H1 (cell line): ENCODE results near the gene SPATA22. TPM values are rescaled to one million over a fixed set of nuclear protein-coding genes. Genes with fewer than 3 reads are reported as not detected.

Experiments
- CTCF ChIA-PET: fragments of 300-600 bp; sonication (Branson Sonifier 250); formaldehyde crosslinking; loops from one replicate; lab custom pipeline; 2021; ENCODE audit not compliant: partially characterized antibody; lab: Charles Lee
- POLR2A ChIA-PET: fragments of 300-600 bp; sonication (Branson Sonifier 250); formaldehyde crosslinking; loops from one replicate; lab custom pipeline; 2021; ENCODE audit warnings: inconsistent platforms; ENCODE audit not compliant: partially characterized antibody; lab: Charles Lee
- DNase-seq, 2 experiments: peaks; one replicate each; pipeline versions ENCODE4 v3.0.0 to v3.0.0-alpha.2; 2010 to 2022; ENCODE audit warnings: low spot score in 2 of 2, low read depth in 1 of 2, mixed read lengths in 1 of 2
- FAIRE-seq: peaks from 2 replicates; lab custom pipeline; 2011; peaks lifted over from hg19 to GRCh38; lab: Jason Lieb, UNC
- H2AFZ ChIP-seq: 2 replicates; pipeline ENCODE4 v1.8.1; 2012; ENCODE audit warnings: low read length, inconsistent platforms
- H2AK5ac ChIP-seq: 2 replicates; pipeline ENCODE4 v1.6.1; 2013; ENCODE audit warnings: low read depth, low read length
- H2BK120ac ChIP-seq: replicated peaks from 2 replicates; pipeline ENCODE3; 2013; ENCODE audit warnings: low read depth, low read length, inconsistent platforms
- H2BK12ac ChIP-seq: 2 replicates; pipeline ENCODE4 v1.6.1; 2013; ENCODE audit warnings: low read depth, low read length
- H2BK15ac ChIP-seq: 2 replicates; pipeline ENCODE4 v1.6.1; 2013; ENCODE audit warnings: low read length
- H2BK20ac ChIP-seq: 2 replicates; pipeline ENCODE4 v1.6.1; 2013; ENCODE audit warnings: low read length
- H2BK5ac ChIP-seq: 2 replicates; pipeline ENCODE4 v1.6.1; 2013; ENCODE audit warnings: low read depth, low read length
- H3K14ac ChIP-seq: 2 replicates; pipeline ENCODE4 v1.6.1; 2013; ENCODE audit warnings: inconsistent platforms; ENCODE audit not compliant: insufficient read length
- H3K18ac ChIP-seq: 2 replicates; pipeline ENCODE4 v1.6.1; 2013; ENCODE audit warnings: low read length; ENCODE audit errors: extremely low read depth
- H3K23ac ChIP-seq: 2 replicates; pipeline ENCODE4 v1.6.1; 2013; ENCODE audit warnings: inconsistent platforms; ENCODE audit not compliant: insufficient read length
- H3K23me2 ChIP-seq: 2 replicates; pipeline ENCODE4 v1.6.1; 2013; ENCODE audit warnings: low read depth, low read length
- H3K27ac ChIP-seq: 2 replicates; pipeline ENCODE4 v1.6.1; 2011; ENCODE audit warnings: low read depth, low read length, inconsistent platforms
- H3K27me3 ChIP-seq, 4 experiments: replicated peaks in 1 of 4; 1 replicate in 1 of 4; 2 replicates in 3 of 4; pipeline versions ENCODE4 v1.6.1 to v1.8.1; 2011 to 2013; ENCODE audit warnings: low read length in 3 of 4, mild to moderate bottlenecking in 3 of 4, inconsistent platforms in 2 of 4, mixed read lengths in 2 of 4, moderate library complexity in 1 of 4; ENCODE audit not compliant: control insufficient read depth in 3 of 4, insufficient read depth in 3 of 4; ENCODE audit errors: extremely low read depth in 1 of 4
- H3K36me3 ChIP-seq, 4 experiments: 2 replicates each; pipeline versions ENCODE4 v1.6.1 to v1.8.1; 2011 to 2013; ENCODE audit warnings: mild to moderate bottlenecking in 4 of 4, low read length in 3 of 4, moderate library complexity in 2 of 4, control low read depth in 1 of 4, inconsistent platforms in 1 of 4; ENCODE audit not compliant: insufficient read depth in 4 of 4, control insufficient read depth in 2 of 4
- H3K4ac ChIP-seq: replicated peaks from 2 replicates; pipeline ENCODE3; 2013; ENCODE audit warnings: low read length, low read depth, mixed read lengths, inconsistent platforms; ENCODE audit not compliant: insufficient read length
- H3K4me1 ChIP-seq, 4 experiments: replicated peaks in 1 of 4; 1 replicate in 1 of 4; 2 replicates in 3 of 4; pipeline versions ENCODE4 v1.6.1 to v1.8.1; 2011 to 2013; ENCODE audit warnings: low read length in 3 of 4, inconsistent platforms in 2 of 4, mixed read lengths in 1 of 4; ENCODE audit not compliant: insufficient read depth in 4 of 4, control insufficient read depth in 3 of 4
- H3K4me2 ChIP-seq, 2 experiments: 2 replicates each; pipeline versions ENCODE4 v1.6.1 to v1.8.1; 2011 to 2013; ENCODE audit warnings: low read depth in 2 of 2, low read length in 2 of 2, control low read depth in 1 of 2, inconsistent platforms in 1 of 2, mild to moderate bottlenecking in 1 of 2; ENCODE audit not compliant: insufficient read depth in 1 of 2
- H3K4me3 ChIP-seq, 4 experiments: fragments of 200-600, 300-600 bp in 1 of 4; sonication (generic), shearing (Covaris generic), sonication (Bioruptor Twin) in 1 of 4; 2 replicates each; pipeline versions ENCODE4 v1.5.1 to v1.8.1; 2011 to 2016; ENCODE audit warnings: low read length in 4 of 4, low read depth in 3 of 4, control low read depth in 2 of 4, inconsistent platforms in 2 of 4, mild to moderate bottlenecking in 2 of 4, mixed read lengths in 1 of 4, moderate library complexity in 1 of 4; ENCODE audit not compliant: insufficient read depth in 2 of 4; ENCODE audit errors: extremely low read depth in 1 of 4
- H3K56ac ChIP-seq: replicated peaks from 2 replicates; pipeline ENCODE3; 2013; ENCODE audit warnings: low read depth, mild to moderate bottlenecking, mixed read lengths, low read length, inconsistent platforms; ENCODE audit not compliant: insufficient read length
- H3K79me1 ChIP-seq: 2 replicates; pipeline ENCODE4 v1.6.1; 2013; ENCODE audit warnings: low read depth, low read length, control low read depth
- H3K79me2 ChIP-seq, 2 experiments: 2 replicates each; pipeline versions ENCODE4 v1.6.1 to v1.8.1; 2012 to 2013; ENCODE audit warnings: low read length in 2 of 2, mild to moderate bottlenecking in 2 of 2, inconsistent platforms in 1 of 2; ENCODE audit not compliant: insufficient read depth in 2 of 2, control insufficient read depth in 1 of 2
- H3K9ac ChIP-seq, 4 experiments: replicated peaks in 1 of 4; 1 replicate in 1 of 4; 2 replicates in 3 of 4; pipeline versions ENCODE4 v1.6.1 to v1.8.1; 2011 to 2013; ENCODE audit warnings: low read depth in 3 of 4, low read length in 3 of 4, control low read depth in 2 of 4, mild to moderate bottlenecking in 2 of 4, moderate library complexity in 2 of 4, inconsistent platforms in 1 of 4; ENCODE audit errors: extremely low read depth in 1 of 4
- H3K9me3 ChIP-seq, 2 experiments: 2 replicates each; pipeline versions ENCODE4 v1.6.1 to v1.8.1; 2012 to 2013; ENCODE audit warnings: mild to moderate bottlenecking in 2 of 2, moderate library complexity in 2 of 2, control low read depth in 1 of 2, inconsistent platforms in 1 of 2, low read depth in 1 of 2, low read length in 1 of 2, mixed read lengths in 1 of 2; ENCODE audit not compliant: insufficient read depth in 2 of 2
- H4K20me1 ChIP-seq, 2 experiments: replicated peaks in 1 of 2; 2 replicates each; pipeline versions ENCODE3 to v1.8.1; 2011 to 2013; ENCODE audit warnings: inconsistent platforms in 2 of 2, low read length in 2 of 2, mild to moderate bottlenecking in 1 of 2; ENCODE audit not compliant: insufficient read depth in 2 of 2, control insufficient read depth in 1 of 2
- H4K5ac ChIP-seq: 2 replicates; pipeline ENCODE4 v1.6.1; 2013; ENCODE audit warnings: low read length, low read depth, mixed read lengths, inconsistent platforms; ENCODE audit not compliant: insufficient read length
- H4K8ac ChIP-seq: 2 replicates; pipeline ENCODE4 v1.8.0; 2013; ENCODE audit warnings: mild to moderate bottlenecking, moderate library complexity, low read length, inconsistent platforms; ENCODE audit not compliant: insufficient read depth; ENCODE audit errors: extremely low read depth
- H4K91ac ChIP-seq: replicated peaks from 2 replicates; pipeline ENCODE3; 2013; ENCODE audit warnings: low read length, mixed read lengths, inconsistent platforms; ENCODE audit not compliant: insufficient read length
- MAX ChIP-seq: IDR thresholded peaks from 2 replicates; pipeline ENCODE4 v1.6.1; 2012; ENCODE audit warnings: inconsistent platforms
- SIN3A ChIP-seq, 2 experiments: IDR thresholded peaks in 1 of 2; conservative IDR thresholded peaks in 1 of 2; 2 replicates each; pipeline ENCODE4 v1.6.1; 2011 to 2012; ENCODE audit warnings: low read length in 2 of 2, improper control_type of control experiment in 1 of 2, low read depth in 1 of 2, mild to moderate bottlenecking in 1 of 2
- WGBS, 2 experiments: shearing (Covaris generic) in 1 of 2; methylation state at CpG; one replicate each; pipeline versions ENCODE4 v1.1.6 to v1.1.7; 2013 to 2015; ENCODE audit warnings: low lambda C conversion rate in 2 of 2, mixed read lengths in 2 of 2, inconsistent platforms in 1 of 2, low coverage in 1 of 2, missing lambda C conversion rate in 1 of 2; ENCODE audit not compliant: insufficient replicate concordance in 2 of 2, insufficient coverage in 1 of 2, insufficient read length in 1 of 2; ENCODE audit errors: extremely low coverage in 1 of 2, missing lambda C conversion rate in 1 of 2; 5-methylcytosine and 5-hydroxymethylcytosine counted together
- polyA plus RNA-seq, 7 experiments: library from polyadenylated mRNA; depleted of rRNA in 3 of 7; stranded (reverse) in 5 of 7; unstranded in 2 of 7; fragments of >200 nt in 5 of 7; fragments of 200-250 nt in 2 of 7; gene quantifications; 1 replicate in 5 of 7; 2 replicates in 1 of 7; 4 replicates in 1 of 7; pipeline versions ENCODE4 v1.2.1 to v1.2.3, GENCODE V29; 2011 to 2013; ENCODE audit warnings: missing spikeins in 2 of 7, mixed read lengths in 2 of 7
- total RNA-seq: library from RNA; stranded (reverse); fragmentation: NEBNext Ultra II Directional; extraction: Animal tissue kit (Norgen Biotek cat#: 25700); gene quantifications from 2 replicates; pipeline ENCODE4 v1.2.1, GENCODE V29; 2021

The SPATA22 gene
- total and polyA plus RNA-seq, 2 of the 8 experiments (the other 6 are each of a cell fraction or from before 2014, with no cell fraction given) = 0.06 TPM; not detected in 1

- TF ChIP-seq SIN3A (conservative IDR thresholded peaks at IDR 0.05 in 1 of 2, IDR thresholded peaks at IDR 0.05 in 1 of 2; ENCODE audit: low read depth in 1 of 2, low read length in 2 of 2) (no peak), MAX (no peak)
- ChIA-PET CTCF (no interaction called here), POLR2A (no interaction called here)
- Histone ChIP-seq H2BK12ac (no peak overlapping the region), H3K23me2 (no peaks in the 10 kb centered on the region), H3K79me2 (no peaks in the 10 kb centered on the region), H3K14ac (no peak overlapping the region), H2AK5ac (no peak overlapping the region), H3K23ac (no peak overlapping the region), H3K27me3 (no peaks in the 10 kb centered on the region), H3K9me3 (peaks cover 0 to 3% of the 10 kb centered on the region in 2 experiments; a peak in 1 of 4 replicates), H3K27ac (no peak overlapping the region), H3K4me3 (no peak overlapping the region), H3K9ac (no peak overlapping the region), H3K36me3 (no peaks in the 10 kb centered on the region), H3K79me1 (no peaks in the 10 kb centered on the region), H3K4me2 (no peak overlapping the region), H3K56ac (no peak overlapping the region), H2BK20ac (no peak overlapping the region), H2BK120ac (no peak overlapping the region), H3K4ac (no peak overlapping the region), H3K18ac (no peak overlapping the region), H4K91ac (no peak overlapping the region), H2BK5ac (no peak overlapping the region), H3K4me1 (peaks cover 5 to 9% (median 6%) of the 10 kb centered on the region in 4 experiments; a peak in 6 of 7 replicates), H2BK15ac (no peak overlapping the region), H4K5ac (no peak overlapping the region), H4K8ac (no peak overlapping the region), H2AFZ (no peak overlapping the region), H4K20me1 (no peaks in the 10 kb centered on the region)
- no peak for DNase-seq
- 90% methylated on average over 2 of the region's 2 CpGs; no CpG with 5 or more reads in 1 of the 2 experiments for WGBS, 2 experiments
- no peak for FAIRE-seq
Measured at GRCh38 chr17:3506054-3506453, 34.4 kb upstream of the SPATA22 start.
